ENCODE data around the gene CEP162.
"Not testable (repeated sequence)": the region's sequence is repeated elsewhere in the genome, so short reads cannot be mapped to it uniquely, and the experiment has no call there.

Gene CEP162

DNA sequence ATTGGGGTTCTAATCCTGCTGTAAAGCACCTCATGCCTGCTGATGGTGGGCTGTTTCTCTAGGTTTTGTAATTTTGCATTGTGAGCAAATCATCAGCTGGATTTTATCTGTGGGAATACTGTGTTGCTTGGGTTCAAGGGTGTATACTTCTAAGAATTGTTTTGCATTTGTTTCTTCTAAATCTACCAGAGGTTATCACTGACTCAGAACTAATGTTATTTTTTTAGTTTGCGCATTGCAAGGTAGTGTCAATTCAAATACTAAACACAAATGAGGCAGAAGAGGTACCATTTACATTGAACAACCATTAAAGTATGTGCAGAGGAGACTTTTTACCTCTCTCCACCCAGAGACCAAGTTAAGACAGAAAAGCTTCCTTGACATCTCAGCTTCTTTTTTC, 60.0 kb downstream of the CEP162 start:
- Histone ChIP-seq H3K9me3 (ENCODE audit: low read length) (no peaks in the 10 kb centered on the region), H3K36me3 (ENCODE audit: insufficient read depth, low read length) (peaks cover 47% of the 10 kb centered on the region), H3K4me3 (ENCODE audit: low read length) (no peak overlapping the region), H3K4me1 (ENCODE audit: insufficient read depth, low read length) (no peaks in the 10 kb centered on the region), H2AFZ (ENCODE audit: low read depth, low read length) (no peak overlapping the region), H3K27me3 (ENCODE audit: insufficient read depth, low read length) (no peaks in the 10 kb centered on the region)

- peaks cover 46% of the 10 kb centered on the region for H3K36me3 ChIP-seq (ENCODE audit: insufficient read depth, low read length)
- H3K9me3 ChIP-seq (ENCODE audit: low read length): no peaks in the 10 kb centered on the region
- H2AFZ ChIP-seq (ENCODE audit: low read depth, low read length): no peak overlapping the region
- H3K4me1 ChIP-seq (ENCODE audit: insufficient read depth, low read length): no peaks in the 10 kb centered on the region
- H3K4me3 ChIP-seq (ENCODE audit: low read length): no peak overlapping the region
- no peaks in the 10 kb centered on the region for H3K27me3 ChIP-seq (ENCODE audit: insufficient read depth, low read length)
Measured at GRCh38 chr6:84166395-84166794, 61.0 kb downstream of the CEP162 start.

- H3K27me3 ChIP-seq (ENCODE audit: insufficient read depth, low read length); H3K4me3 ChIP-seq (ENCODE audit: low read length); H3K4me1 ChIP-seq (ENCODE audit: insufficient read depth, low read length); H3K9me3 ChIP-seq (ENCODE audit: low read length); H2AFZ ChIP-seq (ENCODE audit: low read depth, low read length): not testable (repeated sequence)
- peaks cover 55% of the 10 kb centered on the region for H3K36me3 ChIP-seq (ENCODE audit: insufficient read depth, low read length)
Measured at GRCh38 chr6:84164328-84164727, 63.1 kb downstream of the CEP162 start.

- no peak overlapping the region for H2AFZ ChIP-seq (ENCODE audit: low read depth, low read length)
- H3K4me1 ChIP-seq (ENCODE audit: insufficient read depth, low read length): no peaks in the 10 kb centered on the region
- no peak overlapping the region for H3K4me3 ChIP-seq (ENCODE audit: low read length)
- H3K36me3 ChIP-seq (ENCODE audit: insufficient read depth, low read length): peaks cover 47% of the 10 kb centered on the region
- H3K9me3 ChIP-seq (ENCODE audit: low read length): no peaks in the 10 kb centered on the region
- H3K27me3 ChIP-seq (ENCODE audit: insufficient read depth, low read length): no peaks in the 10 kb centered on the region
Measured at GRCh38 chr6:84161190-84161589, 66.3 kb downstream of the CEP162 start.

DNA sequence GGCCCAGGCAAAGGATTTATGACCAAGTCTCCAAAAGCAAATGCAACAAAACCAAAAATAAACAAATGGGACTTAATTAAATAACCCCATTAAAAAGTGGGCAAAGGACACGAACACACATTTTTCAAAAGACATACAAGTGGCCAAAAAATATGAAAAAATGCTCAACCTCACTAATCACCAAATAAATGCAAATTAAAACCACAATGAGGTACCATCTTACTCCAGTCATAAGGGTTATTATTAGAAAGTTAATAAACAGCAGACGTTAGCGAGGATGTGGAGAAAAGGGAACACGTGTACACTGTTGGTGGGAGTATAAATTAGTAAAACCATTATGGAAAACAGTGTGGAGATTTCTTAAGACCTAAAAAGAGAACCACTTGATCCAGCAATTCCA, 71.1 kb downstream of the CEP162 start:
- H3K4me3 ChIP-seq (ENCODE audit: low read length): no peak overlapping the region
- H2AFZ ChIP-seq (ENCODE audit: low read depth, low read length): no peak overlapping the region
- H3K4me1 ChIP-seq (ENCODE audit: insufficient read depth, low read length): no peaks in the 10 kb centered on the region
- H3K9me3 ChIP-seq (ENCODE audit: low read length): no peaks in the 10 kb centered on the region
- no peaks in the 10 kb centered on the region for H3K27me3 ChIP-seq (ENCODE audit: insufficient read depth, low read length)
- H3K36me3 ChIP-seq (ENCODE audit: insufficient read depth, low read length): peaks cover 61% of the 10 kb centered on the region

- no peak overlapping the region for H2AFZ ChIP-seq (ENCODE audit: low read depth, low read length)
- no peak overlapping the region for H3K4me3 ChIP-seq (ENCODE audit: low read length)
- H3K27me3 ChIP-seq (ENCODE audit: insufficient read depth, low read length): no peaks in the 10 kb centered on the region
- no peaks in the 10 kb centered on the region for H3K4me1 ChIP-seq (ENCODE audit: insufficient read depth, low read length)
- peaks cover 52% of the 10 kb centered on the region for H3K36me3 ChIP-seq (ENCODE audit: insufficient read depth, low read length)
- H3K9me3 ChIP-seq (ENCODE audit: low read length): no peaks in the 10 kb centered on the region
Measured at GRCh38 chr6:84151669-84152068, 75.8 kb downstream of the CEP162 start.

- Histone ChIP-seq H3K4me3 (ENCODE audit: low read length) (no peak overlapping the region), H3K27me3 (ENCODE audit: insufficient read depth, low read length) (no peaks in the 10 kb centered on the region), H3K4me1 (ENCODE audit: insufficient read depth, low read length) (no peaks in the 10 kb centered on the region), H3K36me3 (ENCODE audit: insufficient read depth, low read length) (peaks cover 54% of the 10 kb centered on the region), H2AFZ (ENCODE audit: low read depth, low read length) (no peak overlapping the region), H3K9me3 (ENCODE audit: low read length) (no peaks in the 10 kb centered on the region)
Measured at GRCh38 chr6:84150705-84151104, 76.7 kb downstream of the CEP162 start.

GRCh38 chr6:84141521-84141920, 85.9 kb downstream of the CEP162 start:
- Histone ChIP-seq H3K4me1 (ENCODE audit: insufficient read depth, low read length) (no peaks in the 10 kb centered on the region), H3K4me3 (ENCODE audit: low read length) (no peak overlapping the region), H3K9me3 (ENCODE audit: low read length) (no peaks in the 10 kb centered on the region), H2AFZ (ENCODE audit: low read depth, low read length) (no peak overlapping the region), H3K36me3 (ENCODE audit: insufficient read depth, low read length) (peaks cover 41% of the 10 kb centered on the region), H3K27me3 (ENCODE audit: insufficient read depth, low read length) (no peaks in the 10 kb centered on the region)

- Histone ChIP-seq H2AFZ (ENCODE audit: low read depth, low read length) (no peak overlapping the region), H3K36me3 (ENCODE audit: insufficient read depth, low read length) (peaks cover 37% of the 10 kb centered on the region), H3K9me3 (ENCODE audit: low read length) (peaks cover 3% of the 10 kb centered on the region), H3K4me3 (ENCODE audit: low read length) (no peak overlapping the region), H3K4me1 (ENCODE audit: insufficient read depth, low read length) (no peaks in the 10 kb centered on the region), H3K27me3 (ENCODE audit: insufficient read depth, low read length) (no peaks in the 10 kb centered on the region)
Measured at GRCh38 chr6:84139311-84139710, 88.1 kb downstream of the CEP162 start.

DNA sequence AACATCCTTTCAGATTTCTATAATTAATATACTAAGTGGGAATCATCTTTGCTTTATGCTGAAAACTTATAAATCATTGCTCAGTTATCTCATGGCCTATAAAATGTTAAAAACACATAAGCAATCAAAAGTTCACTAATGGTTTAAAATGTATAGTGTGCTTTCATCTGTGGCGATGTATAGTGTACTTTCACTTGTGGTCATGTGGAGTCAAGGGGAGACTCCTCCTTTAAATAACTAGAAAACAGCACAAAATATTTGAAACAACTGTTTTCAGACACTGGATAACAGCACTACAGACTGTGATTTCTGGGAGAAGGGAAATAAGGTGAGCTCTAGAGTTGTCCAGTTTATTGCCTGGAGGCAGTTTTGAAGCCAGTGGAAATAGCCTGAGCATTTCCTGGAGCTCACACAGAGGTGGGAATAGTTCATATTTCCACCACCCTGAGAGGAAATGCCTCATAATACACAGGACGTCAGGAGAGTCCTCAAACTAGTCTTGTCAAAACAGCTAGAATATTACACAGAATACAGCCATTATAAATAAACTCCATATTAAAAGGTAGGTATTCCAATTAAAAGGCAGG, 89.4 kb downstream of the CEP162 start:
- Histone ChIP-seq H3K4me3 (ENCODE audit: low read length) (no peak overlapping the region), H3K27me3 (ENCODE audit: insufficient read depth, low read length) (no peaks in the 10 kb centered on the region), H2AFZ (ENCODE audit: low read depth, low read length) (no peak overlapping the region), H3K4me1 (ENCODE audit: insufficient read depth, low read length) (no peaks in the 10 kb centered on the region), H3K36me3 (ENCODE audit: insufficient read depth, low read length) (peaks cover 41% of the 10 kb centered on the region), H3K9me3 (ENCODE audit: low read length) (peaks cover 13% of the 10 kb centered on the region)

DNA sequence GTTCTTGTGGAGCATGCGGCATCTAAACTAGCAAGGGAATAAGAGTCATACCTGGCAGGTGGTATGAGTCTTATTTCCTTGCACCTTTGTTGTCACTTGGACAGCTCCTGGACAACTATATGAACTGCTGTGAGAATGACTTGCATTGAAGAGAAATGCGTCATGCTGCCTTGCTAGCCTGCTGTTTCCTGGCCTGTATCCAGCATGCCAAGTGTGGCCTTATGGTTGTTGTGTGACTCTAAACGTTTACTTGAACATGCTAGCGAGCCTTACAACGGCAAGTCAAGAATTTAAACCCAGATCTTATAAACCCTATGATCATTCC, 90.4 kb downstream of the CEP162 start:
- no peaks in the 10 kb centered on the region for H3K27me3 ChIP-seq (ENCODE audit: insufficient read depth, low read length)
- H3K9me3 ChIP-seq (ENCODE audit: low read length): peaks cover 13% of the 10 kb centered on the region
- no peaks in the 10 kb centered on the region for H3K4me1 ChIP-seq (ENCODE audit: insufficient read depth, low read length)
- peaks cover 35% of the 10 kb centered on the region for H3K36me3 ChIP-seq (ENCODE audit: insufficient read depth, low read length)
- H2AFZ ChIP-seq (ENCODE audit: low read depth, low read length): no peak overlapping the region
- H3K4me3 ChIP-seq (ENCODE audit: low read length): no peak overlapping the region

DNA sequence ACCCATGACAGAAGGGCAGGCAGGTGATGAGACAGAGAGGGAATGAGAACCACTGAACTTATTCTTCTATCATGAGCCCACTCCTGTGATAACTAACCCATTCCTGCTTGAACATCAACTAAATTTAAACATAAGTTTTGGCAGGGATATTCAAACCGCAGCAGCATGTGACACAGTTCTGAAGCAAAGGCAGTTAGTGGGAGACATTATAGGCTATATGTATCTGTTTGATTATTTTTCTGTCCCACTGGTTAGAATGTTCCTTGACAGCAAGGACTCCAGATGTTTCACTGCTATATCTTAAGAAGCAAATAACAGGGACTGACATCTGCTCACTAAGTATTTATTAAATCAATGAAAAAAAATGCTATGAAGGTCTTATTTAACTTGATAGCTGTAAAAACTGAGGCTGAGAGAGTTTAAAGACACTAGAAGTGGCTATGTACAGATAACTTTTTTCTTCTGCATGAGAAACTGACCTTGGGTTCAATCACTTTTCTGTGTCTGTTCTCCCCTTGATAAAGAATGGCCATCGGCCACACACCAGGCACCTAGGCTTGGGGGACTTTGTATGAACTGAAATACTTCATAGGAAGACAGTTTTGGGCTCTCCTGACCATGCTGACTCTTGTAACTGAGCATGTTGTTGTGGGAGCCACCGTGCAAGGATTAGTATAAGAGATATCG, 90.9 kb downstream of the CEP162 start:
- Histone ChIP-seq H3K4me1 (ENCODE audit: insufficient read depth, low read length) (no peaks in the 10 kb centered on the region), H3K9me3 (ENCODE audit: low read length) (peaks cover 13% of the 10 kb centered on the region), H3K27me3 (ENCODE audit: insufficient read depth, low read length) (no peaks in the 10 kb centered on the region), H3K4me3 (ENCODE audit: low read length) (no peak overlapping the region), H3K36me3 (ENCODE audit: insufficient read depth, low read length) (peaks cover 35% of the 10 kb centered on the region), H2AFZ (ENCODE audit: low read depth, low read length) (no peak overlapping the region)

GRCh38 chr6:84135291-84135690, 92.2 kb downstream of the CEP162 start:
- Histone ChIP-seq H3K4me1 (ENCODE audit: insufficient read depth, low read length) (no peaks in the 10 kb centered on the region), H3K27me3 (ENCODE audit: insufficient read depth, low read length) (no peaks in the 10 kb centered on the region), H3K4me3 (ENCODE audit: low read length) (no peak overlapping the region), H3K9me3 (ENCODE audit: low read length) (peaks cover 13% of the 10 kb centered on the region), H2AFZ (ENCODE audit: low read depth, low read length) (no peak overlapping the region), H3K36me3 (ENCODE audit: insufficient read depth, low read length) (peaks cover 32% of the 10 kb centered on the region)

DNA sequence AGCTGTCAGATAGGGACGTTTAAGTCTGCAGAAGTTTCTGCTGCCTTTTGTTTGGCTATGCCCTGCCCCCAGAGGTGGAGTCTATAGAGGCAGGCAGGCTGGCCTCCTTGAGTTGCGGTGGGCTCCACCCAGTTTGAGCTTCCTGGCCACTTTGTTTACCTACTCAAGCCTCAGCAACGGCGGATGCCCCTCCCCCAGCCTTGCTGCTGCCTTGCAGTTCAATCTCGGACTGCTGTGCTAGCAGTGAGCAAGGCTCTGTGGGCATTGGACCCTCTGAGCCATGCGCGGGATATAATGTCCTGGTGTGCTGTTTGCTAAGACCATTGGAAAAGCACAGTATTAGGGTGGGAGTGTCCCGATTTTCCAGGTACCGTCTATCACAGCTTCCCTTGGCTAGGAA, 94.1 kb downstream of the CEP162 start:
- H3K4me3 ChIP-seq (ENCODE audit: low read length); H2AFZ ChIP-seq (ENCODE audit: low read depth, low read length); H3K4me1 ChIP-seq (ENCODE audit: insufficient read depth, low read length); H3K27me3 ChIP-seq (ENCODE audit: insufficient read depth, low read length): not testable (repeated sequence)
- peaks cover 23% of the 10 kb centered on the region for H3K36me3 ChIP-seq (ENCODE audit: insufficient read depth, low read length)
- peaks cover 13% of the 10 kb centered on the region for H3K9me3 ChIP-seq (ENCODE audit: low read length)

Measured in neuron (in vitro differentiated cells).